Breast epithelium (tissue), 3 donors: ENCODE data around the gene MDK.

Source experiments
- POLR2A ChIP-seq: fragments of 450-650 bp; IDR thresholded peaks from one replicate; pipeline ENCODE4 v1.6.1; 2016; ENCODE audit warnings: antibody characterized with exemption, mild to moderate bottlenecking, moderate library complexity
- POLR2AphosphoS5 ChIP-seq, 3 donors: sonication (generic); formaldehyde crosslinking; IDR thresholded peaks; one replicate each; pipeline ENCODE4 v1.6.1; 2017; ENCODE audit warnings: antibody characterized with exemption in 3 of 3
- TF ChIP-seq, protein P1 (sequence below), 3 donors: fragments of 450-650 bp; IDR thresholded peaks; one replicate each; pipeline ENCODE4 v1.5.1; 2016 to 2017; ENCODE audit warnings: antibody characterized with exemption in 3 of 3, mild to moderate bottlenecking in 3 of 3, moderate library complexity in 3 of 3

- TF ChIP-seq, protein P1, sequence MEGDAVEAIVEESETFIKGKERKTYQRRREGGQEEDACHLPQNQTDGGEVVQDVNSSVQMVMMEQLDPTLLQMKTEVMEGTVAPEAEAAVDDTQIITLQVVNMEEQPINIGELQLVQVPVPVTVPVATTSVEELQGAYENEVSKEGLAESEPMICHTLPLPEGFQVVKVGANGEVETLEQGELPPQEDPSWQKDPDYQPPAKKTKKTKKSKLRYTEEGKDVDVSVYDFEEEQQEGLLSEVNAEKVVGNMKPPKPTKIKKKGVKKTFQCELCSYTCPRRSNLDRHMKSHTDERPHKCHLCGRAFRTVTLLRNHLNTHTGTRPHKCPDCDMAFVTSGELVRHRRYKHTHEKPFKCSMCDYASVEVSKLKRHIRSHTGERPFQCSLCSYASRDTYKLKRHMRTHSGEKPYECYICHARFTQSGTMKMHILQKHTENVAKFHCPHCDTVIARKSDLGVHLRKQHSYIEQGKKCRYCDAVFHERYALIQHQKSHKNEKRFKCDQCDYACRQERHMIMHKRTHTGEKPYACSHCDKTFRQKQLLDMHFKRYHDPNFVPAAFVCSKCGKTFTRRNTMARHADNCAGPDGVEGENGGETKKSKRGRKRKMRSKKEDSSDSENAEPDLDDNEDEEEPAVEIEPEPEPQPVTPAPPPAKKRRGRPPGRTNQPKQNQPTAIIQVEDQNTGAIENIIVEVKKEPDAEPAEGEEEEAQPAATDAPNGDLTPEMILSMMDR (IDR thresholded peaks at IDR 0.05), result no peak
- TF ChIP-seq POLR2AphosphoS5 (IDR thresholded peaks at IDR 0.05), result no peak
- TF ChIP-seq POLR2A, result no peak
These were observed 3.9 kb downstream of the MDK start for GRCh38 chr11:46385169-46386004.
